ENCODE data around the gene RAMAC.
"Not testable (repeated sequence)": the region's sequence is repeated elsewhere in the genome, so short reads cannot be mapped to it uniquely, and the experiment has no call there.

The RAMAC gene

DNA sequence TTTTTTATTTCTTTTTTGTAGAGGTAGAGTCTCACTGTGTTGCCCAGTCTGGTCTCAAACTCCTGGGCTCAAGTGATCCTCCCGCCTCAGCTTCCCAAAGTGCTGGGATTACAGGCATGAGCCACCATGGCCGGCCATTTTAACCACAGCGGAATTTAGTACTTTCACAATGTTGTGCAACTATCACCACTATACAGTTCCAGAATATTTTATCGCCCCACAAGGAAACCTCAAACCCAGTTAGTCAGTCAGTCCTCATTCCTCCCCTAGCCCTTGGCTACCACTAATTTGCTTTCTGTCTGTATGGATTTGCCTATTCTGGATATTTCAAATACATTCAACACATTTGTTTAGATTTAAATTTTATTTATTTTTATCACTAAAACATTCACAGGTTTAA, 17.9 kb upstream of the RAMAC start:
- DNase-seq (ENCODE audit: low spot score) = no peak

DNA sequence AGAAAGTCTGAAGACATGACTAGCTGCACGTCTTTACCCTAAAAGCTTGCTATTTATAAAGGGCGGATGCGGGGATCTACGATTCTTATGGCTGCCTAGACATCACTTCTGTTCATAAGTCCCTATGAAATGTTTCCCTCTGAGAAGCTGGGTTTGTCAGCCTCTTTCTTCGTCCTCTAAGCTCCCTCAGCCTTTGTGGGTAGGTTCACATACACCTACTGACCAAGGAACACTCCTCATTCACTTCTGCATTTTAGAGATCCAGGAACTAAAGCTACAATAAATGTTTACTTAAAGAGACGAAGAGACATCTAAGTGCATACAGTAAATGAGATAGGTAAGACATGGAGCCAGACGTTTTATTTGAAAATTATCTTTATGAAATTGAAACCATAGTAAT, 16.7 kb upstream of the RAMAC start:
- DNase-seq (ENCODE audit: low spot score) = no peak

DNA sequence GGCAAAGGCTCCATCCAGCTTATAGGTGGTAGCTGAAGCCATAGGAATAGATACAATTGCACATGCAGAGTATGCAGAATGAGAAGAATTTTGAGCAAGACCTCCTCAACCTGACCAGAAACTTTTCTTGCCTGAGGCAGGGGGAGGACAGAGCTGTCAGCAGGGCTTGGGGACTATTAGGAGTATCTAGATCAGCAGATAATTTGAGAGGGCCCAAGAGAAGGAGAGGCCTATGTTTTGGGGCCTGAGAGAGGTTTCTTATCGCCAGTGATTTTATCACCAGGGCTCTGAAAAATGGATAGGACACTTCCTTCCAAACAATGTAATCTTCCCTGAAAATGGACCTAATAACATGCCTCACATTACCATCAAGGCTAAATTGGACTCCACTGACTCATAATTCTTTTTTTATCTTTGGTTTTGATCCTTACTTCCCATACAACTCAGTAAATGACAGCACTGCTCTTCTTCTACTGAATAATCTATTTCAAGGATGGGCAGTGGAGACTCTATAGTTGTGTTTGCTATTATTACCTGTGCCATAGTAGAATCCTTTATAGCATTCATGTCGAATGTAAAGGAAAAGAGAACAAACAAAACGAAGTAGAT, 15.8 kb upstream of the RAMAC start:
- no peak for DNase-seq (ENCODE audit: low spot score)

DNA sequence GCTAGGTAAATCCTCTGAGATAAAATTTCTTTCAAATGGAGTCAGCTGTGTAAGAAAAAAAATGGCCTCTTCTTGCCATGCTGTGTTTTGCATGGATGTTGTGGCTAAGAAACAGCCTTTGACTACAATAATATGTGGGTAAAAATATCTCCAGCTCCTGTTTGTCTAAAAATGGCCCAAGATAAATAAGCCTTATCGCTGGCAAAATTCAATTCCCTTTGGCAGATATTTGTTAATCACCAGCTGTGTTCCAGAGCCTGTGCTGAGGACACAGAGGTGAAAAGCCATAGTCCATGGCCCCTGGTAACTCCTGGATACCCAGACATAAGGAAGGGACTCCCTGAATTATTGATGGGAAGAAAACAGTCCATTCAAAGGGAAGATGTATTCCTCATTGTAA, 15.3 kb upstream of the RAMAC start:
- DNase-seq (ENCODE audit: low spot score) = no peak

DNA sequence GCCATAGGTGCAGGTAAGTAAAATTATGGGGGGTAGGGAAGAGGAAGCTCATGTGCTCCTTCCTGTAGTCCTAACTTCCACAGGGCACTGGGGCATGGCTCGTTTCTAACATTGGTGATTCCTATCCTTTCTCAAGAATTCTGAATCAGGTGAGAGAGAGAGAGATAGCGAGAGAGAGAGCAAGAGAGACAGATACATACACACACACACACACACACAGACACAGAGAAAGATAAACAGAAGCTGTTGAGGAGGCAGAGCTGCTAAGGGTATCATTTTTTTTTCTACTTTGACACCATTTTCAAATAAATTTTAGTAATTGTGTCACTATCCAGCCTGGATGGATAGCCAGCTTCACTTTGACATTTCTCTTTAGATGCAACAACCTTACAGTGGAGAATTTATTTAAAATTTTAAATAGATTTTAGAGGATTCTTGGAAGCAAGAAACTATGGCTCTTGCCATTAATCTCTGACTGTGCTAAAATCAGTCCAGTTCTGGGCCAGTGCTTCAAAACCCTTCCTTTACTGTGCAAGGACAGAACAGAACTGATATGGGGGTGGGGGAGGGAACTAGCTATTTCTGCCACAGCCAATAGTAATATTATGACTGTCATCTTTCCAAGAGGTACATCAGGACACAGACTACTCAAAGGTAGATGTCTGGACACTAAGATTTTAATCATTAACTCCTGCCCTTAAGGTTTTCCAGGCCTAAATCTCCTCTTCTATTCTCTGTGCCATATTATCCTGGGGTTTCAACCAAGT, 14.6 kb upstream of the RAMAC start:
- no peak for DNase-seq (ENCODE audit: low spot score)

DNA sequence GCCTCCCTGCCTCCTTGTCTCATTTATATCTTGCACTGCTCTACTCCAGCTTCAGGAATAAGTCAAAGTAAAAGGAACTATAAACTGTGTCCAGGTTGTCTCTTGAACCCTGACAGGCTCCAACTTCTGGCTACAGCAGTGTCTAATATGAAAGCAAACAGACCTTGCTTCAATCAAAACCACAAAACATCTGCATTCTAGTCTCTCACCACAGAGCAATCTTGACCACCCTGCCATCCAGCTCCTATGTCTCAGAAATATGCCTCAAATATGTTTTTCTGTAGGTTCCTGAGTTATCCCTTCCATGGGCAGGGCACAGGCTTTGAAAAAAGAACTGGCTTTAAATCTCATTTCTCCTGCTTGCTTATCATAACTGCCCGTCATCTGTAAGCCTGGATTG, 13.0 kb upstream of the RAMAC start:
- no peak for DNase-seq (ENCODE audit: low spot score)

DNA sequence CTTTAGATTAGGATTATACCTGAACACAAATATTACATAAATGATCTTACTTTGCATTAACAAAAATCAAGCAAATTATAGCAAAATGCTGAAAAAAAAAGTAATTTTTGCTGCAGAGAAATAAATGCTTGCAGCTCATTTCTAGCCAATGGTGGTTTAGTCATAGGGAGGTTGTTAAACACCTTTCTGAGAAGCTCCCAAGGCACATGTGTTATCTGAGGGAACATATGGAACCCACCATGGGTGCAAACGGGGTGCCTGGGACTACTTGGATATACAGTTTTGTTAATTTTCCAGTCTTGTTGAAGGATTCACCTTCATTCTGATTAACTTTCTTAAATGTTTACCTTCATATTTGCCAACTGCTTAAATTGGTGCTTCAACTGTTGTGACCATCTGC, 8.9 kb upstream of the RAMAC start:
- DNase-seq (ENCODE audit: low spot score) = no peak

DNA sequence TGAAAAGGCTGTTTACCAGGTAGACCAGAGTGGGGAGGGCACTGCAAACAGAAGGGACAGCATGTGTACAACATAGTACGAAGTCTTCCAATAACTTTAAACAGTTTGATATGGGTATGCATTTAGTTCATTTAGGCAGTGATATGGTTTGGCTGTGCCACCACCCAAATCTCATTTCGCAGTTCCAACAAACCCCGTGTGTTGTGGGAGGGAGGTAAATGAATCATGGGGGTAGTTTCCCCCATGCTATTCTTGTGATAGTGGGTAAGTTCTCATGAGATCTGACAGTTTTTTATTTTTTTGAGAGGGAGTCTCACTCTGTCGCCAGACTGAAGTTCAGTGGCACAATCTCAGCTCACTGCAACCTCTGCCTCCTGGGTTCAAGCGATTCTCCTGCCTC, 7.6 kb upstream of the RAMAC start:
- no peak for DNase-seq (ENCODE audit: low spot score)

DNA sequence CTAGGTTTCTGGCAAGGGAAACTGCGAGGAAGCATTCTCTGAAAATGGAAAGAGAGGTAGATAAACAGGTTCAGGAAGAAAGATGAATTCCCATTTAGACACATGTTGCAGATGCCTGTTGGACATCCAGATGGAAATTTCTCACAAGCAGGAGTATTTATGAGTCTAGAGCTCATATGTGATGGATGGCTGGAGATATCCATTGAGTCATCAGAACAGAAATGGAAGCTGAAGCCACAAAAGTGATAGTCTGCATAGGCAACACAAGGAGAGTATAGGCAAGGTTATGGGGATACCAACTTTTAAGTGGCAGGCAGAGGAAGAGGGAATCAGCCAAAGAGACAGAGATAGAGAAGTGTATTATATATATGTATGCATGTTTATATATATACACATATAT, 6.3 kb upstream of the RAMAC start:
- DNase-seq (ENCODE audit: low spot score) = no peak

DNA sequence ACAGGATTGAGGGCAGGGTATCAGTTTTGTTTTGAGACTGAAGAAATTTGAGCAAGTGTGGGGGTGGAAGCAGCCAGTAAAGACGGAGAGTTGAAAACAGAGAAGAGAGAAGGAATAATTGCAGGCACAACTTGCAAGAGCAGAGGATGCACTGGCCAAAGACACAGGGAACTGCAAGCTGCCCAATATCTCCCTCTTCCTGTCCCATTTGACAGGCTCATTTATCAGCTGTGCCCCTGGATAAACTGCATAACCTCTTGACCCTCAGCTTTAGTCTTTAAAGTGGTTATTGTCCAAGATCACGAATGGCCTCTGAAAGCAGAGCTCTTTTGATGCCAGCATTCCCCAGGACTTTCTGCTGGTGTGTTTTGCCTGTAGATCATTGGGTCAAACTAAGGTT, 5.0 kb upstream of the RAMAC start:
- DNase-seq (ENCODE audit: low spot score) = no peak

DNA sequence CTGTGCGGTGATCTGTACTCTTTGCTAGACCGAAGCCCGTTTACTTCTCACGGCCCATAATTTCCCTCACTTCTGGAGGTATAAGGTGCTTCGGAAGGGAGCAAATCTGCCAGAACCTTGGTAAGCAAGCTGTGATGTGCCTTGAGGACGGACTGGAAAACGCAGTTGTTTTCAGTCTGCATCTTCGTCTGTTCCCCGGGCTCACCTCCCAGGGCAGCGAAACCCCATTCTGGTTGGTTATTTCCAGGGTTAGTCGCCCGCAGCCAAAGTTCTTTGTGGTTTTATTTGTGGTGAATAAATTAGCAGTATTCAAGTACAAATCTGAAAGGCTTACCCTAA, 401 bp downstream of the RAMAC start:
- DNase-seq (ENCODE audit: low spot score) = no peak

DNA sequence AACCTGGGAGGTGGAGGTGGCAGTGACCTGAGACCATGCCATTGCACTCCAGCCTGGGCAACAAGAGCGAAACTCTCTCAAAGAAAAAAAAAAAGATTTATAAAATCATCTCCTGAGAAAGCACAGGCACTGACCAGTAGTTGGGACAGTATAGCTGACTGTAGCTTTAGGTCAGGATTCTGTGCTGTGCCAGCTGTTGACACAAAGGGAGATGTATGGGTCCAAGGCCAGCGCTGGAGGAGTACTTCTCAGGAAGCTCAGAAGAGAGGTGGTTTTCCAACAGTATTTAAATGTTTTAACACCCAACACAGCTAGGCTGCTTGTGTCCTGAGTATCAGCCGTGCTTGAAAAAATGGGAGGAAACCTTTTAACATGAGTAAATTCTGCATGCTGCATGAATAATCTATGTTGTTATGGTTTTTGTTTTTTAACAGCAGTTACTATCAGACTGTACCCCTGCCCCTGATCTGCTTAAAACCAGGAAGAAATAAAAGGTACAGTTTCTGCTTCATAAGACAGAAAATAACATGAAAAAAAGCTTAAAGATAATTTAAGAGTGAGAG, 6.5 kb downstream of the RAMAC start:
- no peak for DNase-seq (ENCODE audit: low spot score)

DNA sequence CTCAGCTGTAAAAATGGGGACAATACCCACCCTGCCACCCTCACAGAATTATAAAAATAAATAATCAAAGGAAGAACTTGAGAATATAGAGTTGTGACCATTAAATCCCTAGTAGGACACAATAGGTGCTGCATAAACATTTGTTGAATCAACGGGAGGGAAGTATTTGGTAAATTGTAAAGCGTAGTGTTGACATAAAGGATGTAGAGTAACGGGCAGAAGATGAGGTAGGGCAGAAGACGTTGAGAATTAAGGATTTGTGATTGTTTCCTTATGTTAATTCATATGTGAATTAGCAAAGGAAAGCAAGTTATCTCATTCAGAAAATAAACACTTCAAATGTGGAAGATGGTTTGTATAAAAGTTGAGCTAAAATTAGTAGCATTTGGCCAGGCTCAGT, 7.1 kb downstream of the RAMAC start:
- DNase-seq (ENCODE audit: low spot score) = no peak

DNA sequence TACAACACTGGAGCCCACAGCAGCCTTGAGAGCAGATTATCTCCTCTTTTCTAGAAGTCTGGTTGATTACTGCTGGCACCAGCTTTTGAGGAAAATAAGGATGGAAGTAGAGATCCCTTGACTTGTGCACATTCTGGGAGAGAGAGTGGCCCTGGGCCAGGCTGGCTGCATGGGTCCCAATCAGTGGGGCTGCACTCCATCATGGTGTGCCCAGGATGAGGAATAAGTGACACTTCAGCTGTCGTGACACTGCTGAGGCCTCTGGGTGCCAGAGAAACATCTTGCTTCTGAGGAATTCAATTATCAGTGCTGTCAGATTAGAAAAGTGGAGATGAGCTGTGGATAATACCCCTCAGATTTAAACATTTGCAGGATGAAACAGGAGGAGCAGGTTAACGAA, 9.1 kb downstream of the RAMAC start:
- no peak for DNase-seq (ENCODE audit: low spot score)

DNA sequence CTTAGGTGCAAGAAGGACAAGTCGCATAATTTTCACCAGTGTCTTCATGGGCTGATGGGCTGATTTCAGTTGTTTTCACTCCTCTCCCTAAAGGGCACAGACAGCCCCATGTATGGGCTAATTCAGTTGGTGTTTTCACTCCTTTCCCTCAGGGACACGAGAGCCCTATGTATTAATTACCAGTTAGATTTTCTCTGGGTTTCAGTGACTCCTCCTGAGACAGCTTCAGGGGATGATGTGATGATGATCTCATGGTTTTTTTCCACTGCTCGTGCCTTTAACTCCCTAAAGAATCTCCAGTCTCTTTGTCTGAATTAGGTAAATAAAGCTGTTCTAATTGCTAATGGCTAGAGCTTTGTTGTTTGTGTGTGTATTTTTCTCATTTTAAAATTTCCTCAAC, 9.9 kb downstream of the RAMAC start:
- no peak for DNase-seq (ENCODE audit: low spot score)

DNA sequence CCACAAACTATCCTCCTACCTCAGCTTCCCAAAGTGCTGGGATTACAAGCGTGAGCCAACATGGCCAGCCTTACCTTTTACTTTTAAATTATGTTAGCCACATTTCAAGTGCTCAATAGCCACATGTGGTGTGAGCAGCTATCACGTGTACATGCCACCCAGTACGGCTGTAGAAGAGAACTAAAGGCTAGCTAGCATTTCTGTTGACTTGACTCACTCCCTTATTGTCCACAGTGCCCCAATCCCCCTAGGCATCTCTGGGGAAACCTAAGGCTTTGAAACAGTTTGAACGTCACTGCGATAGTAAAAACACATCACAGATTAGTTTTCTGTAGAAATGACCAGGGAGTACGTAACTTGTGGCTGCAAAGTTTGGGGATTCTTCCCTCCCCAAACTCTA, 13.4 kb downstream of the RAMAC start:
- no peak for DNase-seq (ENCODE audit: low spot score)

DNA sequence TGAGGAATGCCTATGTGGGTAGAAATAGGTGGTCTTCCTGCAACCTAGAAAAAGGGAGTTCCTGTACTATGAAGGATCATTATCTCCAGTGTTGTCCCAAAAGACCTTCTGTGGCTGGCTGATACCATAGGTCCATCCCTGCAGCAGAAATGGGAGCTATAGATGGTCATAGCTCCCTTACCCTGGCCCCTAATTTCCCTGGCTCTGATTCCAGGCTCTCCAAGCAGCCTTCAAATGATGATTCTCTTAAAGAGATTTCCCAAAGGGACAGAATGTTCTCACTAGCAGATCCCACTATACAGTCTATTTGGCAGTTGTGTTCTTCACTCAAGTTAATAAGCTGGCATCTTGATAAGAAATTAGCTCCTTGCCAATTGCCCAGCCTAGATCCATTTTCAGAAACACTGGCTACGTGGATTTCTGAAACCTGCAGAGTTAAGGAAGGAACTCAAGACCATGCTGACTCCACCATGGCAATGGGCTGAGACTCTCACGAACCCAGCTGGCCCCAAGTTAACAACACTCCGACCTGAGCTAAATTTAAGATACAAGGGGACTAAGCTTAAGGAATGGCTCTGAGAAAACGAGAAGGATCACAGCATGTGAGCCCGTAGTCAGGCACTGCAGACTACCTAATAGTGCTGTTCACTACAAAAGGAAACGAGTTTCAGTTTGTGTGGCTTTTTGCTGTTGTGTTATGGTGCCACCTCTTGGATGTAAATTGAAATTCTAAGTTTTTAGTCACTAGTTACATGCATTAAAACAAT, 14.1 kb downstream of the RAMAC start:
- DNase-seq (ENCODE audit: low spot score) = peak; percentile 69

DNA sequence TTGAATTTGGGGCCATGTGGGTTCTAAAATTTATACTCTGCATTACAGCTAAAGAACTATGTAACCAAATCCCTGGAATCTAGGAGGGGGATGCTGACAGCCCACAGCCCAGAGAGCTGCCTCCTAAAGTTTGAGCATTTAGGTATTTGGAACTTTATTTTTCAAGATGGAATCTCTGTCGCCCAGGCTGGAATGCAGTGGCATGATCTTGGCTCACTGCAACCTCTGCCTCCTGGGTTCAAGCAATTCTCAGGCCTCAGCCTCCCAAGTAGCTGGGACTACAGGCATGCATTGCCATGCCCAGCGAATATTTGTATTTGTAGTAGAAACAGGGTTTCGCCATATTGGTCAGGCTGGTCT, 14.6 kb downstream of the RAMAC start:
- not testable (repeated sequence) for DNase-seq (ENCODE audit: low spot score)

DNA sequence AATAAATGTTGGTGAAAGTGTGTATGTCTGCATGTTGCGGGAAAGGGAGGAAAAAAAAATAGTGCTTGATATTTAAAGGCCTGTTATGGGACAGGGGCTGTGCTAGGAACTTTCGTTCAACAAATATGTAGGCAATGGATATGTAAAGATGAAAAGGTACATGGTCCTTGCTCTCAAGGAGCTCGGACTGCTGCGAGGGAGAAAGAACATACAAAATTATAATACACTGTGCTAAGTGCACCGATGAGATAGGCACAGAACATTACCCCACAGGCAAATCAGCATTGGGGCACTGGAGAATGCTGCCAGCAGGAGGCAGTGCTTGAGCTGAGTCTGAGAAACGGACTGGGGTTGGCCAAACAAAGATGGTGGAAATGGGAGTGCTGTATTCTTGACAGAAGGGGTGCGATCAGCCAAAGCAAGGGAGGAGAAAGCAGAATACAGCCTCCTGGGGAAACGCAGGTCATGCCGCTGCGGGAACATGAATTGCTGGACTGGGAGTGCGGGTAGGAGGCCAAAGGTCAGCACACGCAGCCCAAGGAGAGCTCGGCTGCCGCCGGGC, 24.8 kb downstream of the RAMAC start:
- DNase-seq (ENCODE audit: low spot score) = peak; percentile 78

DNA sequence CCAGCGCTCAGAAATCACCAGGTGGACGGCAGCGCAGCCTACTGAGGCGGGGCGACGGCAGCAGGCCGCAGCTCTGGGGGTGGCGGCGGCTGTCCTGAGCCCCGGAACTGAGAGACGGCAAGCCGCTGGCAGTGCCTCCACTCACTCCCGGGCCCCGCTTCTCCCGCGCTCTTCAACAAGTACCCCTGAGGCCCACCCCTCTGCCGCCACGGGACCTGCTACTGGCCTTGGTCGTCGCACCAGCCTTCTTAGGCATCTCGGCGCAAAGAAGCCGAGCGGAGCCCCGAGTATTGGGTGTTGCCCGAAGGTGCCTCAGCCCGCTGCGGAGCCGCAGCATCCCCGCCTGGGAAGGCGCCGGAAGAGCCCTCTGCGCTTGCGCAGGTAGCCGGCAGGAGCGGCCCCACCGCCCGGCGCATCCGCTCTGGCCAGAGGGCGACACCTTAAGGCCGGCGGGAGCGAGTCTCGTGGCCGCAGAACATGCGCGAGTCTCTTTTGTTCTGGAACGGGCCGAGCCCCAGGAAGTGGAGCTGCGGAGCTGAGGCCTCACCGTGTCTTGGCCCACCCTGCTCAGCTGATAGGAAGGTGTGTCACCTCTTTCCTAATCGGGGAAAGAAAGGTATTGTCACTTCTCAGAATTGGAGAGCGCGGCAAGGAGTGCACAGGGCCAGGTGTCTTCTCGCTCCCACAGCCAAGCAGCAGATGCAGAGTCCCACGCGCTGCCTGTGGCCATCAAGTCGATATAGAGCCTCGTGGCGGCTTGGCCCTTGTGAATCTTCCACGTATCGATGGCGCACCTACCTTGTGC, 25.5 kb downstream of the RAMAC start, which contains the start of gene C15orf40:
Gene C15orf40 (minus strand): TSS at position 369 of the 805 bp plus-strand sequence. CDS start 32 bp downstream, at position 337.
- DNase-seq (ENCODE audit: low spot score) = peak; percentile 91

DNA sequence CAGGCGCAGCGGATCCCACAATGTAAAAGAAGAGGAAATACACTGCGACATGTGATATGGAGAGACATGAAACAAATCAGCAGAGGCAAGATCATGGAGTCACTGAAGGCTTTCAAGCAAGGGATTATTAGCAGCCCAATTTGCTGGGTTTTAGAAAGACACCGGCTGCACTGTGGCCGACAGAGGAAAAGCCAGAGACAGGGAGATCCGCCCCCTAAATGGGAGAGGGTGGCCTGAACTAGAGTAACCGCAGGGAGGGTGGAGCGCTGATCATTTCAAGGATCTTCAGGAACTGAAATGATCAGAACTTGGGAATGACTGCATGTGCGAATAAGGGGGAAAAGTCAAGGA, 26.0 kb downstream of the RAMAC start:
- DNase-seq (ENCODE audit: low spot score) = no peak

DNA sequence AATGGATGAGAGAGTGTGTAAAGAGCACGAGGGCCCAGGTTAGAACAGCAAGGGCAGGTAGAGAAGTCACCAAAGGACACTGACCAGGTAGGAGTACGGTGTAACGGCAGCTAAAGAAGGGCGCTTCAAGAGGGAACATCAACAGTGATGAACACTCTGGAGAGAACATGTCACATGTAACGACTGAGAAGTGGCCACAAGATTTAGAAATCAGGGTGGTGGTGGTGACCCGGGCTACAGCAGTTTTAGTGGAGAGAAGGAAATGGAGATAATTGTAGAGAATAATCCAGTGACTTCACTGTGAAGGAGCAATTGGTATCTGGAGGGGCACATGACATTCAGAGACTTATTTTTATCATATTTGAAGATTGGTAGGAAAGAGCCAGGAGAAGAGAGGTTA, 26.6 kb downstream of the RAMAC start:
- DNase-seq (ENCODE audit: low spot score) = no peak
